HL-60 (cell line): ENCODE data around the gene RPA1.
"Not testable (repeated sequence)": the region's sequence is repeated elsewhere in the genome, so short reads cannot be mapped to it uniquely, and the experiment has no call there.

Source experiments
- DNase-seq, 2 experiments: peaks; one replicate each; pipeline ENCODE4 v3.0.0-alpha.2; 2010 to 2020; ENCODE audit warnings: low read depth in 1 of 2, low spot score in 1 of 2
- H3K27ac ChIP-seq: fragments of 250-450 bp; sonication (Bioruptor Pico); replicated peaks from 2 replicates; pipeline ENCODE4 v1.5.1; 2020; ENCODE audit warnings: mild to moderate bottlenecking, moderate library complexity
- H3K27me3 ChIP-seq: fragments of 250-450 bp; sonication (Bioruptor Pico); 2 replicates; pipeline ENCODE4 v1.5.1; 2021; ENCODE audit warnings: mild to moderate bottlenecking, moderate library complexity; ENCODE audit not compliant: insufficient read depth, poor library complexity, severe bottlenecking
- H3K4me3 ChIP-seq: replicated peaks from 2 replicates; pipeline ENCODE4 v1.5.1; 2011; ENCODE audit warnings: mild to moderate bottlenecking, control low read depth, low read length; ENCODE audit not compliant: insufficient read depth
- CTCF ChIP-seq: IDR thresholded peaks from one replicate; pipeline ENCODE4 v1.5.1; 2011; ENCODE audit warnings: low read length, control low read depth, inconsistent platforms; ENCODE audit not compliant: insufficient read depth
- GABPA ChIP-seq: IDR thresholded peaks from 2 replicates; pipeline ENCODE4 v1.6.1; 2012; ENCODE audit warnings: low read depth
- POLR2AphosphoS5 ChIP-seq: IDR thresholded peaks from 2 replicates; pipeline ENCODE4 v1.6.1; 2012; ENCODE audit warnings: low read depth
- REST ChIP-seq: IDR thresholded peaks from 2 replicates; pipeline ENCODE4 v1.6.1; 2012; ENCODE audit warnings: low read depth; ENCODE audit not compliant: insufficient replicate concordance
- SPI1 ChIP-seq: IDR thresholded peaks from 2 replicates; pipeline ENCODE4 v1.6.1; 2012; ENCODE audit warnings: low read depth, mild to moderate bottlenecking, borderline replicate concordance

The RPA1 gene

GRCh38 chr17:1890758-1891450 is 61.1 kb downstream of the RPA1 start:
- no peak for DNase-seq
- H3K4me3 ChIP-seq = no peak overlapping the region
- H3K27me3 ChIP-seq = no peaks in the 10 kb centered on the region
- TF ChIP-seq POLR2AphosphoS5 = no peak
- TF ChIP-seq CTCF = no peak
- TF ChIP-seq REST = no peak
- TF ChIP-seq SPI1 = no peak
- no peak for TF ChIP-seq GABPA
- no peak overlapping the region for H3K27ac ChIP-seq

- no peaks in the 10 kb centered on the region for H3K27me3 ChIP-seq
- no peak overlapping the region for H3K27ac ChIP-seq
- DNase-seq = no peak
- no peak overlapping the region for H3K4me3 ChIP-seq
- TF ChIP-seq REST = no peak
Observed at GRCh38 chr17:1894753-1895339, 65.0 kb downstream of the RPA1 start.

- H3K27ac ChIP-seq, H3K27me3 ChIP-seq, H3K4me3 ChIP-seq, DNase-seq: not testable (repeated sequence)
Observed at GRCh38 chr17:1895479-1895878, 65.7 kb downstream of the RPA1 start.

GRCh38 chr17:1896243-1897104 is 66.7 kb downstream of the RPA1 start:
- H3K27ac ChIP-seq = no peak overlapping the region
- DNase-seq = no peak

More at GRCh38 chr17:1896243-1897104, 66.7 kb downstream of the RPA1 start:
- Histone ChIP-seq H3K4me3 (no peak overlapping the region), H3K27me3 (no peaks in the 10 kb centered on the region)
- TF ChIP-seq POLR2AphosphoS5 (no peak), GABPA (no peak), SPI1 (no peak), CTCF (no peak), REST (no peak)
